HEK293 (cell line): ENCODE data around the gene P2RY6.

Source experiments
- HOXC10 ChIP-seq: sonication (generic); formaldehyde crosslinking; IDR thresholded peaks from 2 replicates; pipeline ENCODE4 v1.8.1; 2023; ENCODE audit warnings: mild to moderate bottlenecking, missing genetic modification reagents
- OSR2 ChIP-seq: fragments of 450-650 bp; formaldehyde crosslinking; IDR thresholded peaks from 2 replicates; pipeline ENCODE4 v1.5.1; 2016; ENCODE audit warnings: missing biosample characterization, missing genetic modification characterization
- SP7 ChIP-seq: fragments of 450-650 bp; formaldehyde crosslinking; IDR thresholded peaks from 2 replicates; pipeline ENCODE4 v1.5.1; 2016; ENCODE audit warnings: missing biosample characterization, missing genetic modification characterization
- TCF7L2 ChIP-seq: IDR thresholded peaks from 2 replicates; pipeline ENCODE4 v1.6.1; 2011; ENCODE audit warnings: low read depth, mild to moderate bottlenecking, inconsistent platforms, low read length, moderate library complexity, borderline replicate concordance
- ZBTB17 ChIP-seq: fragments of 450-650 bp; formaldehyde crosslinking; IDR thresholded peaks from 2 replicates; pipeline ENCODE4 v1.5.1; 2016; ENCODE audit warnings: missing biosample characterization, missing genetic modification characterization
- ZBTB48 ChIP-seq: fragments of 450-650 bp; formaldehyde crosslinking; IDR thresholded peaks from 2 replicates; pipeline ENCODE4 v1.5.1; 2016; ENCODE audit warnings: missing biosample characterization, missing genetic modification characterization
- ZNF274 ChIP-seq, 2 experiments: fragments of 200-500 bp in 1 of 2; fragments of 450-650 bp in 1 of 2; sonication (Bioruptor generic) in 1 of 2; formaldehyde crosslinking in 1 of 2; IDR thresholded peaks; 2 replicates each; pipeline versions ENCODE4 v1.5.1 to v1.6.1; 2014 to 2016; ENCODE audit warnings: borderline replicate concordance in 1 of 2, inconsistent platforms in 1 of 2, low read length in 1 of 2, missing biosample characterization in 1 of 2, missing genetic modification characterization in 1 of 2
- TF ChIP-seq, protein P1 (sequence below): fragments of 450-650 bp; formaldehyde crosslinking; IDR thresholded peaks from 2 replicates; pipeline ENCODE4 v1.5.1; 2016; ENCODE audit warnings: missing biosample characterization, missing genetic modification characterization

DNA sequence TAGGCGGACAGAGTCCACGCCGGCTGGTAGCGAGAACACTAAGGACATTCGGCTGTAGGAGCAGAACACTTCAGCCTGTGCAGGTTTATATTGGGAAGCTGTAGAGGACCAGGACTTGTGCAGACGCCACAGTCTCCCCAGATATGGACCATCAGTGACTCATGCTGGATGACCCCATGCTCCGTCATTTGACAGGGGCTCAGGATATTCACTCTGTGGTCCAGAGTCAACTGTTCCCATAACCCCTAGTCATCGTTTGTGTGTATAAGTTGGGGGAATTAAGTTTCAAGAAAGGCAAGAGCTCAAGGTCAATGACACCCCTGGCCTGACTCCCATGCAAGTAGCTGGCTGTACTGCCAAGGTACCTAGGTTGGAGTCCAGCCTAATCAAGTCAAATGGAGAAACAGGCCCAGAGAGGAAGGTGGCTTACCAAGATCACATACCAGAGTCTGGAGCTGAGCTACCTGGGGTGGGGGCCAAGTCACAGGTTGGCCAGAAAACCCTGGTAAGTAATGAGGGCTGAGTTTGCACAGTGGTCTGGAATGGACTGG, 36.8 kb upstream of the P2RY6 start:
- TF ChIP-seq, protein P1, sequence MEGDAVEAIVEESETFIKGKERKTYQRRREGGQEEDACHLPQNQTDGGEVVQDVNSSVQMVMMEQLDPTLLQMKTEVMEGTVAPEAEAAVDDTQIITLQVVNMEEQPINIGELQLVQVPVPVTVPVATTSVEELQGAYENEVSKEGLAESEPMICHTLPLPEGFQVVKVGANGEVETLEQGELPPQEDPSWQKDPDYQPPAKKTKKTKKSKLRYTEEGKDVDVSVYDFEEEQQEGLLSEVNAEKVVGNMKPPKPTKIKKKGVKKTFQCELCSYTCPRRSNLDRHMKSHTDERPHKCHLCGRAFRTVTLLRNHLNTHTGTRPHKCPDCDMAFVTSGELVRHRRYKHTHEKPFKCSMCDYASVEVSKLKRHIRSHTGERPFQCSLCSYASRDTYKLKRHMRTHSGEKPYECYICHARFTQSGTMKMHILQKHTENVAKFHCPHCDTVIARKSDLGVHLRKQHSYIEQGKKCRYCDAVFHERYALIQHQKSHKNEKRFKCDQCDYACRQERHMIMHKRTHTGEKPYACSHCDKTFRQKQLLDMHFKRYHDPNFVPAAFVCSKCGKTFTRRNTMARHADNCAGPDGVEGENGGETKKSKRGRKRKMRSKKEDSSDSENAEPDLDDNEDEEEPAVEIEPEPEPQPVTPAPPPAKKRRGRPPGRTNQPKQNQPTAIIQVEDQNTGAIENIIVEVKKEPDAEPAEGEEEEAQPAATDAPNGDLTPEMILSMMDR (tag by site-specific recombination) = no peak
- TF ChIP-seq OSR2 (no peak), HOXC10 (no peak), ZNF274 (IDR thresholded peaks at IDR 0.05; ENCODE audit: low read length) (no peak), ZNF274 (tag by site-specific recombination; IDR thresholded peaks at IDR 0.05; ENCODE audit: borderline replicate concordance) (no peak), ZBTB48 (no peak), TCF7L2 (no peak), SP7 (tag by site-specific recombination) (no peak), ZBTB17 (tag by site-specific recombination) (no peak)
